HG02943 (cell line): Measurements from ENCODE around the gene CDKL5.

ENCODE experiments used
- ATAC-seq: cut with Tn5 transposase; IDR thresholded peaks from one replicate; pipeline ENCODE4 v1.9.1; 2021; ENCODE audit warnings: mild to moderate bottlenecking, low read depth, moderate library complexity; ENCODE audit not compliant: unreplicated experiment

Gene CDKL5

GRCh38 chrX:18455384-18455783 is 30.0 kb downstream of the CDKL5 start:
- no peak for ATAC-seq

GRCh38 chrX:18457000-18457399 is 31.6 kb downstream of the CDKL5 start:
- no peak for ATAC-seq

GRCh38 chrX:18461431-18461830 is 36.0 kb downstream of the CDKL5 start:
- no peak for ATAC-seq

GRCh38 chrX:18464499-18464898 is 39.1 kb downstream of the CDKL5 start:
- ATAC-seq, result no peak

- no peak for ATAC-seq
These were observed 39.6 kb downstream of the CDKL5 start for GRCh38 chrX:18465051-18465450.

- no peak for ATAC-seq
These were observed 43.2 kb downstream of the CDKL5 start for GRCh38 chrX:18468599-18468998.

GRCh38 chrX:18471296-18471695 is 45.9 kb downstream of the CDKL5 start:
- no peak for ATAC-seq

- ATAC-seq, result no peak
These were observed 65.6 kb downstream of the CDKL5 start for GRCh38 chrX:18490806-18491555.

GRCh38 chrX:18491587-18492340 is 66.4 kb downstream of the CDKL5 start:
- no peak for ATAC-seq

- no peak for ATAC-seq
These were observed 109.5 kb downstream of the CDKL5 start for GRCh38 chrX:18534949-18535348.

- no peak for ATAC-seq
These were observed 111.7 kb downstream of the CDKL5 start for GRCh38 chrX:18537068-18537467.

GRCh38 chrX:18537524-18537923 is 112.1 kb downstream of the CDKL5 start:
- ATAC-seq, result no peak

GRCh38 chrX:18542131-18542530 is 116.7 kb downstream of the CDKL5 start:
- no peak for ATAC-seq

- no peak for ATAC-seq
These were observed 117.5 kb downstream of the CDKL5 start for GRCh38 chrX:18542905-18543304.

GRCh38 chrX:18543738-18544137 is 118.3 kb downstream of the CDKL5 start:
- ATAC-seq, result no peak

- ATAC-seq, result no peak
These were observed 120.4 kb downstream of the CDKL5 start for GRCh38 chrX:18545771-18546170.

GRCh38 chrX:18548996-18549395 is 123.6 kb downstream of the CDKL5 start:
- no peak for ATAC-seq

- no peak for ATAC-seq
These were observed 124.2 kb downstream of the CDKL5 start for GRCh38 chrX:18549643-18550042.

- no peak for ATAC-seq
These were observed 132.5 kb downstream of the CDKL5 start for GRCh38 chrX:18557879-18558278.

- no peak for ATAC-seq
These were observed 133.4 kb downstream of the CDKL5 start for GRCh38 chrX:18558799-18559198.

- ATAC-seq, result no peak
These were observed 135.6 kb downstream of the CDKL5 start for GRCh38 chrX:18561020-18561419.

- no peak for ATAC-seq
These were observed 140.3 kb downstream of the CDKL5 start for GRCh38 chrX:18565727-18566126.
